SK-N-DZ (cell line): ENCODE data around the gene PAM.
"Not testable (repeated sequence)": the region's sequence is repeated elsewhere in the genome, so short reads cannot be mapped to it uniquely, and the experiment has no call there.

Source experiments
- DNase-seq: peaks from one replicate; pipeline ENCODE4 v3.0.0-alpha.2; 2015; ENCODE audit warnings: low spot score

The PAM gene

DNA sequence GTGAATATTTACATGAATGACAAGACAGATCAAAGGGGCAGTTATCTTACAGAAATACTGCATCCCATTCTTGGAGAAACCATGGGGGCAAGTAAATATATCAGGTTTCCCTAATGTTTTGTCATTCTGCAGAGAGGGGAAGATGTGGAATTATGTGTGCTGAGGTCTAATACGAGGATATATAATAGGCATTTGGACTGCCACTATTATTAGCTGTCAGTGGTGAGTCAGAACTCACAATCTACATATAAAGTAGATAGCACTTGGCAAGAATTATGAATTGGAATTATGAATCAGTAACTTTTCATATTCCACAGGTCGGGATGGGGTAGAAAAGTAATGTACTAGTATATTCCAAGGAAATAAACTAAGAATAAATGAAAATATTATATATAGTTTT, 243.1 kb downstream of the PAM start:
- no peak for DNase-seq

DNA sequence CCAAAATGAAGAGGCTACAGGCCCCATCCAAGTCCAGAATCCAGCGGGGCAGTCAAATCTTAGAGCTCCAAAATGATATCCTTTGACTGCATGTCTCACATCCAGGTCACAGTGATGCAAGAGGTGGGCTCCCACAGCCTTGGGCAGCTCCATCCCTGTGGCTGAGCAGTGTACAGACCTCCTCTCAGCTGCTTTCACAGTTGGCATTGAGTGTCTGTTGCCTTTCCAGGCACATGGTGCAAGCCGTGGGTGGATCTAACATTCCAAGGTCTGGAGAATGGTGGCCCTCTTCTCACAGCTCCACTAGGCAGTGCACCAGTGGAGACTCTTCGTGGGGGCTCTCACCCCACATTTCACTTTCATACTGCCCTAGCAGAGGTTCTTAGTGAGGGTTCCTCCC, 244.1 kb downstream of the PAM start:
- DNase-seq = no peak

GRCh38 chr5:102999621-103000020, 244.5 kb downstream of the PAM start:
- DNase-seq = not testable (repeated sequence)

GRCh38 chr5:103000089-103000488, 245.0 kb downstream of the PAM start:
- DNase-seq = no peak

- DNase-seq = no peak
Measured at GRCh38 chr5:103003872-103004271, 248.8 kb downstream of the PAM start.

DNA sequence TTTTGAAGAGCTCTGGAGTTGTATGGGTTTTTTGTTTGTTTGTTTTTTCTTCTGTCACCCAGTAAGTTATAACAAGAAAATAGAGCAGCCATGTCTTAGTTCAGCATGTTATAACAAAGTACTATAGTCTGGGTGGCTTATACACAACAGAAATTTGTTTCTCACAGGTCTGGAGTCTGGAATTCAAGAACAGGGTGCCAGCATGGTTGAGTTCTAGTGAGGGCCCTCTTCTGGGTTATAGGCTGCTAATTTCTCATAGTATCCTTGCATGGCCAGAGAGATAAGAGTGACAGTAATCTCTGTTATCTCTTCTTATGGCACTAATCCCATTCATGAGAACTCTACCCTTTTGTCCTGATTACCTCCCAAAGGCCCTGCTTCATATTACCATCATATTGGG, 250.2 kb downstream of the PAM start:
- no peak for DNase-seq

GRCh38 chr5:103006921-103007320, 251.8 kb downstream of the PAM start:
- DNase-seq = no peak

- no peak for DNase-seq
Measured at GRCh38 chr5:103010168-103010567, 255.1 kb downstream of the PAM start.

DNA sequence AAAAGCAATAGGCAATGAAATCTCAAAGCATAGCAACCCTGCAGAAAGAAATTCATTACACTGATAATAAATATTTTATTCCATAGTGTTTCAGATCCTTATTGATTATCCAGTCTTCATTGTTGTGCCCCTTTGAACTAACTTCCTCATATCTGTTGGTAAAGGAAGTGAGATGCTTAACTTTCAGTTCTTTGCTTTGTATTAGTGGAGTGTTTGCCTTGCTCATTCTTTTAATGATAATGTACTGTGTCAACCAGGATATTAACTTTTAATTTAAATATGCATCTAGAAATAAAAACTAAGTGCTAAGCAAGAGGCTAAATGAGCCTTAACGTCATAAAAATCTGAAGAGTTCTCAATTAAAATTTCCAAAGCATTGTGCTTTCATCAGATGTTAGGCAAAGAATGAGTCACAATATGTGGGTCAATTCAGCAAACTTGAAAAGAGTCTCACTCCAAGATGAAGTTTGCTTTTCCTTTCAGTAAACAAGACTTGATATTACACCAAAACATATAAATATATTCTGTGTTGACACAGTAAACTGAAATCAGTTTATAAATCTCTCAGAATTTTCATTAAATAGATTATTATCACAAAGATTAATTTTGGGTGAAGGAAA, 258.9 kb downstream of the PAM start:
- DNase-seq = no peak

GRCh38 chr5:103014983-103015382, 259.9 kb downstream of the PAM start:
- no peak for DNase-seq

- DNase-seq = peak; percentile 83
Measured at GRCh38 chr5:103016167-103016566, 261.1 kb downstream of the PAM start.

GRCh38 chr5:103019804-103020203, 264.7 kb downstream of the PAM start:
- no peak for DNase-seq

DNA sequence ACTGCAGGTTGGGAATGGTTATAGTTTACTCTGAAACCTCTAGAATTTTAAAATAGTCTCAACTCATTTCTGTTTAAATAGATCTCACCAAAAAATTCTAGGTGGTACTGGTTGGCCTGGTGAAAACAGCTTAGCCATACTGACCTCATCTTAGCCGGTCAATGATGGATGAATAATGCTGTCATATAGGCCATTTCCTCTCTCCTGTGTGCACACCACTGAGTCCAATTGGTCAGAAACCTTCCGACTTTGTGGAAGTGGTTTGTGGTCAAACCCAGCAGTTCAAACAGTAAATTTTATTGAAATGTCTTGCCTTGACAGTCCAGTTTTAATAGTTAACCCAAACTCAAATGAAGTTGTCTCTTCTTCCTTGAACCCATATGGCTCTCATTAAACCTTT, 266.2 kb downstream of the PAM start:
- no peak for DNase-seq

GRCh38 chr5:103027267-103027666, 272.2 kb downstream of the PAM start:
- no peak for DNase-seq

- DNase-seq = no peak
Measured at GRCh38 chr5:103031607-103032006, 276.5 kb downstream of the PAM start.

DNA sequence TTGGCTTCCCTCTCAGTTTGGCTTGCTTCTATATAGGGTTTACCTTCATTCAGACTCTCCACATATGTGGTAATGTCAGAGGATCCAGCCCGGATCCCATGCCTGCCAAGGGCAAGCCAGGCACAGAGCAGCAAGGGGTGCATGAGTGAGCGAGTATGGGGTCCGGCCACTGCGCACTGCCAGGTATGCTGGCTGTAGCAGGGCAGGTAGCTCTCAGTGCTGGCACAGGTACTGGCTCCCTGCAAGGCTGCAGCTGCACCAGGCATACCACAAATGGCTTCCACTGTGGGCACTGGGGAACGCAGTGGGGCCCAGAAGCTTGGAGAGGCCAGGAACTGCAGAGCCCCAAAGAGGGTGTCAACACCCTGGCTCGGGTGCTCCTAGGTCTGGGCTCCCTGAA, 278.6 kb downstream of the PAM start:
- DNase-seq = no peak

DNA sequence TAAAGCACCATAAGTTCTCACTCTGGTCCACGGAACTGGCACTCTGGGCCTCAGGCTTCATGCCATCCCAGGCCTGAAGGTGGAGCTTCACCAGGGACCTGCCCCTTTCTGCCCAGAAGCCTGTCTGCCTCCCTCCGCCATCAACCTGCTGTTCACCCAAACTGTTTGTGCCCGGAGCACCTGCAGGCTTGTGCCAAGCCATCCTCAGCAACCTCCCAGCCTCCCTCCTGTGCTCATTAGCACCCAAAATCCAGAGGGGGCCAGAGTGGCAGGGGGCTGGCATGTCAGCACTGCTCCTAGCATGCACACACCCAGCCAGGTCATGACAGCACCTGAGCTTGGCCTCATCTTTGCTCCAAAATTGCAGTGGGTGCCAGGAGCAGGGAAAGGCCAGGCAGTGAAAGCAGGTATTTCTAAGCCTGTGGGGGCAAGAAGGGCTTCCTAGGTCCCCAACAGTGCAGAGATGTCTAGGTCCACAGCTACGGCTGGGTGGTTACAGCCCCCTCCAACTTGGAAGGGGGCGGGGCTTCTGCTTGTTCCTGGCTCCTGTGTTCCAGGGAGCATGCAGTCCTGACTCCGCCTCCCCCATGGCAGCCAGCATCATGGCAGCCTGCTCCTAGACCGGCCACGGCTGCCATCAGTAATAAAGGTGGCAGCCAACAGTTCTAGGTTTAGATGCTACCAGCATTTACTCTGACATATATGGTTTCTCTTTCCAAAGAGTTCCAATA, 279.7 kb downstream of the PAM start:
- no peak for DNase-seq

DNA sequence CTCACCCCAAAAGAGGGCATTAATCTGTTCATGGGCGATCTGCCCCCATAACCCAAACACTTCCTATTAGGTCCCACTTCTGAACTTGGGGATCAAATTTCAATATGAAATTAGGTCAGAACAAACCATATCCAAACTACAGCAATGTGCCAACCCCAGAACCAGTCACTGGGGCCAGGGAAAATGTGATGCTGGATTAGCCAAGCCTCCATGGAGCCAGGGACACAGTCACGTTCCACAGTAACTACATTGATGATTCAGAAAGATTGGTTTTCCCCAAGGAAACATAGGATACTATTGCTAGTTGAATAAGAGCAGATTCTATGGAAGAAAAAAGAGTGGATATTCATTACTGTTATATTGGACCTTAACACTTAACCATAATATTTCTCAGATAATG, 280.6 kb downstream of the PAM start:
- DNase-seq = no peak

- DNase-seq = no peak
Measured at GRCh38 chr5:103036601-103037000, 281.5 kb downstream of the PAM start.

DNA sequence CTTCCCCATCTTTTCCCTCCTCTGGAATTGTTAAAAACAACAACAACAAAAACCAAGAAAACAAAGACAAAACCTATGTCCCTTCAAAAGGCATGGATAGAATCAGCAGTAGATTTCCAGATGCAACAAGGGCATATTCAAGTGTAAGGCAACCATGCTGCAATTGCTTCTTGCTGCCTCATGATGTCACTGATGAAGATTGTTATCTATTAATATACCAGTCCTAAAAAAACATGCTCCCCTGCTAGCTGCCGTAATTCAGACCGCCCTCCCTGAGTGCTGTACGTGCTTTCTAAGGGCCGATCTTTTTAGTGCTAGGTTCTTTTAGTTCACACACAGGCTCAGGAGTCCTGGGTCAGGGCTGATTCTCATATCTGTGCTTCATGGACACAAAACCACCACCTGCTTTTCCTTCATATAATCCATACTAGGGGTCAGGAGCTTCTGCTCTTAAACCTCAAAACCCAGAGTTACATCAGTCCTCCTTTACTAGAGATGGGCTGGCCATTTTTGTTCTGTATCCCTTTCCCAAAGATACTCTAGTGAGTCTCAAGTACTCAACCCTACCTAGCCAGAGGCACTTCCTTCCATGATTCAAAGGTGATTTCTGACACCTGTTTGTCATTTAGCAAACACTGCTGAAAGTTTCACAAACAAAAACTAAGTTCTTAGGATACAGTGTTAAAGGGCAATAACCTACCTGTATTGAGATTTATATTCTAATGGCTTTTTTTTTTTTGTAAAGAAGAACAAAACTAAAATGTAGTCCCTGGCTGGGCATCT, 282.8 kb downstream of the PAM start:
- DNase-seq = no peak

DNA sequence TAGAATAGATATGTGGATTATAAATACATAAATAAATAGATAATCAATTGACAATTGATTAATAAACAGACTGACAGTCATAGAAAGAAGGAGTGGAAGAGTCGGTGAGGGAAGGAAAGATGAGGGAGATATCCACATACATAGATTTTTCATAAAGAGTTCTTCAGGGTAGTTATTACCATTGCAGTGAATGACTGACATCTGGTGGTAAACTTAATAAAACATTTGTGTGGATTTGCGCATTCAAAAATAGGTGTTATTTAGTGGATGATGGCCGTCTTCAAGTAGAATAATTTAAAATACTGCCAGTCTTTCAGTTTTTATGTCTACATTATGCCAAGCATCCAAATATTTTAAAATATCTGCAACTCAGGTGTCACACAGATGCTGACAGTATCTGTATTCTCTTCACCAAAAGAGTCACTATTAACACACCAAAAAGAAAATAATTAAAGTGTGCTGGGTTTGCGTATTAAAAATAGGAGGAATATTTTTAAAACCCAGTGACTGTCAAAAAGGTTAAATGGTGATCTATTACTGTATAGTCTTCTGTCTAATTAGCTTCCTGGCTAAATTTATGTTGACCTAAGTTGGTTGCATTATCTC, 286.1 kb downstream of the PAM start:
- DNase-seq = peak; percentile 52

- not testable (repeated sequence) for DNase-seq
Measured at GRCh38 chr5:103046706-103047105, 291.6 kb downstream of the PAM start.
